ENCODE measurements around the gene LRRC10.

GRCh38 chr12:69570000-69570516, 40.6 kb downstream of the LRRC10 start:
- TF ChIP-seq CTCF (IDR thresholded peaks at IDR 0.05) (no peak), ZFX (IDR thresholded peaks at IDR 0.05; ENCODE audit: borderline replicate concordance) (no peak)

Measured in 22Rv1 (cell line).